B cell (primary cell): ENCODE data around the gene PHACTR1. TPM values are rescaled to one million over a fixed set of nuclear protein-coding genes. Genes with fewer than 3 reads are reported as not detected.

Source experiments
- ATAC-seq: fragments of 200-7000 bp; cut with Tn5 transposase; one replicate; pipeline ENCODE4 v1.10.0; 2021; ENCODE audit warnings: low read depth, mild to moderate bottlenecking, moderate number of reproducible peaks, moderate library complexity
- CTCF ChIA-PET: fragments of 350-600 bp; sonication (Branson Sonifier 250); formaldehyde crosslinking; loops from one replicate; lab custom pipeline; 2021; ENCODE audit warnings: antibody characterized with exemption, inconsistent platforms; lab: Charles Lee
- POLR2A ChIA-PET: fragments of 350-600 bp; sonication (Branson Sonifier 250); formaldehyde crosslinking; loops from one replicate; lab custom pipeline; 2021; ENCODE audit warnings: antibody characterized with exemption; lab: Charles Lee
- DNase-seq: peaks from one replicate; pipeline ENCODE4 v3.0.0; 2013
- H2AFZ ChIP-seq: 2 replicates; pipeline ENCODE4 v1.6.1; 2012; ENCODE audit warnings: mild to moderate bottlenecking, low read depth, low read length; ENCODE audit not compliant: insufficient read depth, poor library complexity, severe bottlenecking
- H3K27ac ChIP-seq, 2 donors: 1 replicate in 1 of 2; 2 replicates in 1 of 2; pipeline ENCODE4 v1.5.1; 2012 to 2013; ENCODE audit warnings: low read length in 2 of 2, mild to moderate bottlenecking in 2 of 2, moderate library complexity in 1 of 2
- H3K27me3 ChIP-seq, 4 experiments: fragments of 200-600 bp in 1 of 4; sonication (generic) in 1 of 4; replicated peaks in 1 of 4; 1 replicate in 2 of 4; 2 replicates in 2 of 4; pipeline versions ENCODE4 v1.6.1 to v1.7.0; 2013 to 2016; ENCODE audit warnings: low read length in 3 of 4, mild to moderate bottlenecking in 2 of 4, mixed read lengths in 1 of 4, moderate library complexity in 1 of 4; ENCODE audit not compliant: insufficient read depth in 4 of 4, control insufficient read depth in 3 of 4; ENCODE audit errors: control extremely low read depth in 1 of 4
- H3K36me3 ChIP-seq, 2 experiments: replicated peaks in 1 of 2; 1 replicate in 1 of 2; 2 replicates in 1 of 2; pipeline versions ENCODE4 v1.6.1 to v1.7.1; 2013; ENCODE audit warnings: low read length in 1 of 2; ENCODE audit not compliant: insufficient read depth in 2 of 2, control insufficient read depth in 1 of 2; ENCODE audit errors: control extremely low read depth in 1 of 2, extremely low read depth in 1 of 2
- H3K4me1 ChIP-seq, 2 donors: fragments of 200-600 bp in 1 of 2; sonication (generic) in 1 of 2; 1 replicate in 1 of 2; 2 replicates in 1 of 2; pipeline versions ENCODE4 v1.5.1 to v1.6.1; 2013 to 2017; ENCODE audit warnings: low read length in 2 of 2; ENCODE audit not compliant: control insufficient read depth in 2 of 2, insufficient read depth in 2 of 2
- H3K4me2 ChIP-seq: replicated peaks from 2 replicates; pipeline ENCODE3; 2012; ENCODE audit warnings: mild to moderate bottlenecking, low read depth, low read length; ENCODE audit not compliant: poor library complexity, severe bottlenecking
- H3K4me3 ChIP-seq, 5 experiments: fragments of 200-600 bp in 1 of 5; sonication (generic) in 1 of 5; 1 replicate in 3 of 5; 2 replicates in 2 of 5; pipeline versions ENCODE4 v1.5.1 to v1.7.0; 2011 to 2016; ENCODE audit warnings: low read length in 4 of 5, mild to moderate bottlenecking in 4 of 5, low read depth in 2 of 5, control low read depth in 1 of 5, moderate library complexity in 1 of 5; ENCODE audit not compliant: insufficient read depth in 1 of 5; ENCODE audit errors: control extremely low read depth in 1 of 5, extremely low read depth in 1 of 5
- H3K79me2 ChIP-seq: fragments of 200-600 bp; sonication (generic); one replicate; pipeline ENCODE4 v1.6.0; 2016; ENCODE audit warnings: low read length; ENCODE audit not compliant: control insufficient read depth, insufficient read depth
- H3K9ac ChIP-seq: fragments of 200-600 bp; sonication (generic); 2 replicates; pipeline ENCODE4 v1.6.1; 2017; ENCODE audit warnings: mild to moderate bottlenecking, low read length, moderate library complexity
- H3K9me3 ChIP-seq, 3 donors: one replicate each; pipeline versions ENCODE4 v1.6.1 to v1.7.1; 2013; ENCODE audit warnings: low read length in 2 of 3; ENCODE audit not compliant: control insufficient read depth in 2 of 3, insufficient read depth in 1 of 3; ENCODE audit errors: control extremely low read depth in 1 of 3
- H4K20me1 ChIP-seq: 2 replicates; pipeline ENCODE4 v1.6.0; 2012; ENCODE audit warnings: mild to moderate bottlenecking, low read length; ENCODE audit not compliant: insufficient read depth, control insufficient read depth, poor library complexity, severe bottlenecking
- H3K27ac Mint-ChIP-seq: one replicate; pipeline ENCODE4 v1.8.0; 2021; ENCODE audit warnings: mixed read lengths
- H3K27me3 Mint-ChIP-seq: one replicate; pipeline ENCODE4 v1.8.0; 2021; ENCODE audit warnings: mixed read lengths
- H3K4me1 Mint-ChIP-seq: one replicate; pipeline ENCODE4 v1.8.0; 2021; ENCODE audit warnings: mixed read lengths
- H3K4me3 Mint-ChIP-seq: one replicate; pipeline ENCODE4 v1.8.0; 2021; ENCODE audit warnings: mixed read lengths
- H3K9me3 Mint-ChIP-seq: one replicate; pipeline ENCODE4 v1.8.0; 2022; ENCODE audit warnings: mixed read lengths; ENCODE audit not compliant: insufficient read depth
- EZH2 ChIP-seq: IDR thresholded peaks from 2 replicates; pipeline ENCODE4 v1.6.1; 2012; ENCODE audit warnings: borderline replicate concordance, low read depth, mild to moderate bottlenecking, moderate library complexity, low read length; ENCODE audit not compliant: insufficient read depth, poor library complexity, severe bottlenecking
- WGBS: methylation state at CpG from one replicate; pipeline ENCODE4 v1.1.5; 2013; ENCODE audit warnings: missing lambda C conversion rate; ENCODE audit not compliant: insufficient coverage; 5-methylcytosine and 5-hydroxymethylcytosine counted together
- intact Hi-C: fragments of 100-400 bp; cut with micrococcal nuclease; formaldehyde crosslinking; loops from one replicate; pipeline ENCODE4 v1.10.0; 2022
- polyA plus RNA-seq: library from polyadenylated mRNA; depleted of rRNA; stranded (reverse); fragments of >200 nt; gene quantifications from 2 replicates; pipeline ENCODE4 v1.2.3, GENCODE V29; 2012
- total RNA-seq, 2 donors: library from RNA; stranded (reverse); fragments of 120-200 nt in 1 of 2; gene quantifications; 1 replicate in 1 of 2; 2 replicates in 1 of 2; pipeline versions ENCODE4 v1.2.3 to v1.2.4, GENCODE V29; 2013 to 2022
- TF ChIP-seq, protein P1 (sequence below): fragments of 200-600 bp; IDR thresholded peaks from one replicate; pipeline ENCODE4 v1.8.0; 2022; ENCODE audit warnings: antibody characterized with exemption, mild to moderate bottlenecking

PHACTR1 gene
- total and polyA plus RNA-seq, 2 donors (not counting 1 experiment from before 2014, with no cell fraction given) = 30.2 to 129 TPM

DNA sequence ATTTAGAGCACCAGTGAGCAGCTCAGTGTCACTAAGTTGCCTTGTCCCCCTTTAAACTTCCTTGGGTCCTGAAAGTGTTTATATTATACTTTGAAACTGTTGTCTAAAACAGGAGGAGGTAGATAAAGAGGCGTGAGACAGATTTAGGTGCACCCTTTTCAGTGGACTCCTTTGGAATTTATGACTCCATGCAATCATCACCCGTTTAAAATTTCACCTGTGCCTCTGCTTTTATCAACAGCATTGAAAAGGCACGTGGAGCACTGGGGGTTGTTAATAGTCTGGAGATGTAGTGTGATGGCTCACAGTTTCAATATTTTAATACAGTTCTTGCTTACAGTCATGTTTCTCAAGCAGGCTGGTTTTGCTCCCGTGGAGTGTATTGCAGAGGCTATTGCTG is 162.2 kb downstream of the PHACTR1 start:
- no peak overlapping the region for H3K9ac ChIP-seq
- no peaks in the 10 kb centered on the region for H3K9me3 Mint-ChIP-seq
- no peaks in the 10 kb centered on the region for H3K4me1 ChIP-seq
- ATAC-seq (no peak), DNase-seq (no peak)
- no peak overlapping the region for H2AFZ ChIP-seq
- H3K4me3 ChIP-seq = no peak overlapping the region
- H3K27me3 ChIP-seq = peaks cover 0 to 13% (median 5%) of the 10 kb centered on the region in 4 experiments
- no peaks in the 10 kb centered on the region for H3K4me1 Mint-ChIP-seq
- ChIA-PET CTCF (interaction anchor here (1.3 kb wide), 1 partner anchor 15 kb away, joined by 4 read pairs; no protein-coding TSS in a partner anchor), POLR2A (no interaction called here)
- WGBS = 94% methylated on average over 2 of the region's 4 CpGs
- H3K79me2 ChIP-seq = no peaks in the 10 kb centered on the region
- no peaks in the 10 kb centered on the region for H4K20me1 ChIP-seq
- no peak overlapping the region for H3K4me2 ChIP-seq
- H3K27ac ChIP-seq = no peak overlapping the region
- no peaks in the 10 kb centered on the region for H3K9me3 ChIP-seq
- H3K4me3 Mint-ChIP-seq = no peak overlapping the region
- peaks cover 25% of the 10 kb centered on the region for H3K27me3 Mint-ChIP-seq
- H3K27ac Mint-ChIP-seq = no peak overlapping the region
- intact Hi-C loops = no loop called here
- TF ChIP-seq EZH2 = no peak
- TF ChIP-seq, protein P1, sequence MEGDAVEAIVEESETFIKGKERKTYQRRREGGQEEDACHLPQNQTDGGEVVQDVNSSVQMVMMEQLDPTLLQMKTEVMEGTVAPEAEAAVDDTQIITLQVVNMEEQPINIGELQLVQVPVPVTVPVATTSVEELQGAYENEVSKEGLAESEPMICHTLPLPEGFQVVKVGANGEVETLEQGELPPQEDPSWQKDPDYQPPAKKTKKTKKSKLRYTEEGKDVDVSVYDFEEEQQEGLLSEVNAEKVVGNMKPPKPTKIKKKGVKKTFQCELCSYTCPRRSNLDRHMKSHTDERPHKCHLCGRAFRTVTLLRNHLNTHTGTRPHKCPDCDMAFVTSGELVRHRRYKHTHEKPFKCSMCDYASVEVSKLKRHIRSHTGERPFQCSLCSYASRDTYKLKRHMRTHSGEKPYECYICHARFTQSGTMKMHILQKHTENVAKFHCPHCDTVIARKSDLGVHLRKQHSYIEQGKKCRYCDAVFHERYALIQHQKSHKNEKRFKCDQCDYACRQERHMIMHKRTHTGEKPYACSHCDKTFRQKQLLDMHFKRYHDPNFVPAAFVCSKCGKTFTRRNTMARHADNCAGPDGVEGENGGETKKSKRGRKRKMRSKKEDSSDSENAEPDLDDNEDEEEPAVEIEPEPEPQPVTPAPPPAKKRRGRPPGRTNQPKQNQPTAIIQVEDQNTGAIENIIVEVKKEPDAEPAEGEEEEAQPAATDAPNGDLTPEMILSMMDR = no peak
- no peaks in the 10 kb centered on the region for H3K36me3 ChIP-seq

DNA sequence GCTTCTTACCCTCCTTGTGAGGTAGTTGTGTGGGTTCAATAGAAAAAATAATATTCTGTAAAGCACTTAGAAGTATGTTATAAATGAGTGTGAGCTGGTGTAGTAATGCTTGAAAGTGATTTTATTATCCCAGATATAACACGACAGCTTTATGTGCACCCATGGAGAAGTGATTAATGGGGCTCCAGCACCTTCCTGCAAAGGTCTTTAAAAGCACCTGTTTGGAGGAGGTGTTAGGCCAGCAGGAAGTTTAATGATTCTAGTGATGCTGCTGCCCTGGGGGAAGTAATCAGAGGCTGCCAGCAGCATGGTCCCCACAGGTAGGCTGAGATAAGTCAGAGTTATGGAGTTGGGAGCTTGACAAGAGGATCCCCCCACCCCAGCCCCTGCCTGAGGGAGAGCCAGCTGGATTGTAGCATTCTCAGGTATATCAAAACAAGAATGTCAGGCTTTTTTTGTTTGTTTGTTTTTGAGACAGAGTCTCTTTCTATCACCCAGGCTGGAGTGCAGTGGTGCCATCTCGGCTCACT is 166.3 kb downstream of the PHACTR1 start:
- Histone ChIP-seq H3K79me2 (no peaks in the 10 kb centered on the region), H4K20me1 (no peaks in the 10 kb centered on the region), H3K9ac (no peak overlapping the region), H2AFZ (no peak overlapping the region), H3K27ac (no peak overlapping the region), H3K9me3 (no peaks in the 10 kb centered on the region), H3K36me3 (no peaks in the 10 kb centered on the region), H3K27me3 (peaks cover 0 to 13% (median 2%) of the 10 kb centered on the region in 4 experiments), H3K4me1 (no peaks in the 10 kb centered on the region), H3K4me3 (no peak overlapping the region), H3K4me2 (no peak overlapping the region)
- Mint-ChIP-seq H3K4me3 (no peak overlapping the region), H3K4me1 (no peaks in the 10 kb centered on the region), H3K27me3 (peaks cover 26% of the 10 kb centered on the region), H3K9me3 (no peaks in the 10 kb centered on the region), H3K27ac (no peak overlapping the region)
- 86% methylated on average over 2 of the region's 2 CpGs for WGBS
- DNase-seq (no peak), ATAC-seq (no peak)
- ChIA-PET POLR2A (no interaction called here), CTCF (no interaction called here)
- TF ChIP-seq, protein P1 = no peak
- TF ChIP-seq EZH2 = no peak
- intact Hi-C loops = no loop called here
